Right lobe of liver (tissue), 4 donors: ENCODE measurements around the gene DRC7.

ENCODE experiments used
- POLR2A ChIP-seq: fragments of 450-650 bp; IDR thresholded peaks from one replicate; pipeline ENCODE4 v1.6.1; 2017; ENCODE audit warnings: antibody characterized with exemption, mild to moderate bottlenecking
- TF ChIP-seq, protein P1 (sequence below), 4 donors: fragments of 200-600 bp in 3 of 4; fragments of 450-650 bp in 1 of 4; IDR thresholded peaks; one replicate each; pipeline versions ENCODE4 v1.5.1 to v1.8.0; 2016 to 2022; ENCODE audit warnings: antibody characterized with exemption in 4 of 4, mild to moderate bottlenecking in 2 of 4
- donor health status: DM: no; HTN: no; CAD: no.
- donor health status: DM: no; HTN: no; CAD: no.
- donor health status: DM: no; HTN: yes; CAD: no.

GRCh38 chr16:57758331-57759117 lies 63.9 kb downstream of the DRC7 start:
- no peak for TF ChIP-seq POLR2A
- TF ChIP-seq, protein P1, sequence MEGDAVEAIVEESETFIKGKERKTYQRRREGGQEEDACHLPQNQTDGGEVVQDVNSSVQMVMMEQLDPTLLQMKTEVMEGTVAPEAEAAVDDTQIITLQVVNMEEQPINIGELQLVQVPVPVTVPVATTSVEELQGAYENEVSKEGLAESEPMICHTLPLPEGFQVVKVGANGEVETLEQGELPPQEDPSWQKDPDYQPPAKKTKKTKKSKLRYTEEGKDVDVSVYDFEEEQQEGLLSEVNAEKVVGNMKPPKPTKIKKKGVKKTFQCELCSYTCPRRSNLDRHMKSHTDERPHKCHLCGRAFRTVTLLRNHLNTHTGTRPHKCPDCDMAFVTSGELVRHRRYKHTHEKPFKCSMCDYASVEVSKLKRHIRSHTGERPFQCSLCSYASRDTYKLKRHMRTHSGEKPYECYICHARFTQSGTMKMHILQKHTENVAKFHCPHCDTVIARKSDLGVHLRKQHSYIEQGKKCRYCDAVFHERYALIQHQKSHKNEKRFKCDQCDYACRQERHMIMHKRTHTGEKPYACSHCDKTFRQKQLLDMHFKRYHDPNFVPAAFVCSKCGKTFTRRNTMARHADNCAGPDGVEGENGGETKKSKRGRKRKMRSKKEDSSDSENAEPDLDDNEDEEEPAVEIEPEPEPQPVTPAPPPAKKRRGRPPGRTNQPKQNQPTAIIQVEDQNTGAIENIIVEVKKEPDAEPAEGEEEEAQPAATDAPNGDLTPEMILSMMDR (IDR thresholded peaks at IDR 0.05), result no peak
